Stimulated activated effector memory CD8-positive, alpha-beta T cell treated with anti-CD3 and anti-CD28 coated beads, Interleukin-12 subunit alpha, Interleukin-12 subunit beta, amount 100 ng/mL, for 72 hours (primary cell): ENCODE data around the gene MAMDC4.
A peak's percentile ranks its signal among the peaks of the same experiment; 100 is the strongest.
"Not testable (repeated sequence)": the region's sequence is repeated elsewhere in the genome, so short reads cannot be mapped to it uniquely, and the experiment has no call there.

Source experiments
- ATAC-seq: fragments of 150-1000 bp; cut with Tn5 transposase; 2 replicates; pipeline ENCODE4 v1.10.0; 2021
- DNase-seq, 2 donors: peaks; one replicate each; pipeline ENCODE4 v3.0.0; 2021 to 2022; ENCODE audit warnings: low spot score in 2 of 2
- H3K27ac Mint-ChIP-seq: one replicate; pipeline ENCODE4 v1.8.0; 2022; ENCODE audit warnings: mild to moderate bottlenecking, mixed read lengths
- H3K36me3 Mint-ChIP-seq: one replicate; pipeline ENCODE4 v1.8.0; 2022; ENCODE audit warnings: mild to moderate bottlenecking, mixed read lengths
- H3K4me1 Mint-ChIP-seq: one replicate; pipeline ENCODE4 v1.8.0; 2022; ENCODE audit warnings: mixed read lengths
- H3K4me3 Mint-ChIP-seq: one replicate; pipeline ENCODE4 v1.8.0; 2022; ENCODE audit warnings: mild to moderate bottlenecking, mixed read lengths
- H3K9me3 Mint-ChIP-seq: one replicate; pipeline ENCODE4 v1.8.0; 2022; ENCODE audit warnings: mixed read lengths

Gene MAMDC4

GRCh38 chr9:136841646-136842379, 10.3 kb upstream of the MAMDC4 start:
- peaks cover 34% of the 10 kb centered on the region for H3K36me3 Mint-ChIP-seq
- H3K4me3 Mint-ChIP-seq = peak overlapping the region; percentile 79
- peak in 1 of 2 donors; percentile 51 for DNase-seq
- peaks cover 19% of the 10 kb centered on the region for H3K4me1 Mint-ChIP-seq
- H3K9me3 Mint-ChIP-seq, ATAC-seq: not testable (repeated sequence)
- peak overlapping the region; percentile 54 for H3K27ac Mint-ChIP-seq

- Mint-ChIP-seq H3K4me3 (peak within 1 kb of the TSS; percentile 79), H3K4me1 (peaks cover 20% of the 10 kb centered on the region), H3K36me3 (peaks cover 38% of the 10 kb centered on the region), H3K27ac (peak within 1 kb of the TSS; percentile 54)
- H3K9me3 Mint-ChIP-seq = not testable (repeated sequence)
- DNase-seq (peak; percentile 79 to 92), ATAC-seq (peak; percentile 87)
These were observed 9.7 kb upstream of the MAMDC4 start, which contains the start of gene AJM1 for GRCh38 chr9:136842380-136842948. TSS of gene AJM1 (plus strand) at chr9:136842478. CDS start at chr9:136844415, 1,937 bp downstream.

GRCh38 chr9:136843159-136843800, 8.9 kb upstream of the MAMDC4 start:
- Mint-ChIP-seq H3K27ac (peak overlapping the region; percentile 58), H3K36me3 (peaks cover 45% of the 10 kb centered on the region), H3K4me1 (peaks cover 27% of the 10 kb centered on the region), H3K4me3 (peak overlapping the region; percentile 79)
- peak in 1 of 2 donors; percentile 66 for DNase-seq
- not testable (repeated sequence) for H3K9me3 Mint-ChIP-seq, ATAC-seq

GRCh38 chr9:136843801-136844740, 8.1 kb upstream of the MAMDC4 start:
- peak overlapping the region; percentile 79 for H3K4me3 Mint-ChIP-seq
- DNase-seq (peak; percentile 70 to 89), ATAC-seq (peak; percentile 1)
- peak overlapping the region; percentile 58 for H3K27ac Mint-ChIP-seq
- peaks cover 27% of the 10 kb centered on the region for H3K4me1 Mint-ChIP-seq
- not testable (repeated sequence) for H3K9me3 Mint-ChIP-seq
- peaks cover 44% of the 10 kb centered on the region for H3K36me3 Mint-ChIP-seq

GRCh38 chr9:136844761-136845464, 7.2 kb upstream of the MAMDC4 start:
- no peak for ATAC-seq
- Mint-ChIP-seq H3K27ac (no peak overlapping the region), H3K9me3 (no peaks in the 10 kb centered on the region), H3K36me3 (peaks cover 44% of the 10 kb centered on the region), H3K4me1 (peaks cover 28% of the 10 kb centered on the region), H3K4me3 (no peak overlapping the region)
- DNase-seq = peak in 1 of 2 donors; percentile 58

GRCh38 chr9:136845465-136846260, 6.5 kb upstream of the MAMDC4 start:
- Mint-ChIP-seq H3K36me3 (peaks cover 46% of the 10 kb centered on the region), H3K27ac (no peak overlapping the region), H3K4me3 (peak overlapping the region; percentile 94), H3K4me1 (peaks cover 29% of the 10 kb centered on the region), H3K9me3 (no peaks in the 10 kb centered on the region)
- DNase-seq (peak in 1 of 2 donors; percentile 51), ATAC-seq (no peak)

GRCh38 chr9:136846376-136847087, 5.6 kb upstream of the MAMDC4 start:
- no peak overlapping the region for H3K27ac Mint-ChIP-seq

GRCh38 chr9:136847088-136847825, 4.9 kb upstream of the MAMDC4 start:
- no peaks in the 10 kb centered on the region for H3K9me3 Mint-ChIP-seq
- peak overlapping the region; percentile 94 for H3K4me3 Mint-ChIP-seq
- peaks cover 17% of the 10 kb centered on the region for H3K4me1 Mint-ChIP-seq
- ATAC-seq (no peak), DNase-seq (peak in 1 of 2 donors; percentile 51)
- H3K36me3 Mint-ChIP-seq = peaks cover 54% of the 10 kb centered on the region
- peak overlapping the region; percentile 92 for H3K27ac Mint-ChIP-seq

More at GRCh38 chr9:136846376-136847087, 5.6 kb upstream of the MAMDC4 start:
- peaks cover 21% of the 10 kb centered on the region for H3K4me1 Mint-ChIP-seq
- H3K4me3 Mint-ChIP-seq = peak overlapping the region; percentile 94
- ATAC-seq (no peak), DNase-seq (peak in 1 of 2 donors; percentile 52)
- H3K36me3 Mint-ChIP-seq = peaks cover 51% of the 10 kb centered on the region
- H3K9me3 Mint-ChIP-seq = no peaks in the 10 kb centered on the region

GRCh38 chr9:136847826-136848392, 4.2 kb upstream of the MAMDC4 start:
- peaks cover 17% of the 10 kb centered on the region for H3K4me1 Mint-ChIP-seq
- peaks cover 57% of the 10 kb centered on the region for H3K36me3 Mint-ChIP-seq
- ATAC-seq (peak; percentile 68), DNase-seq (peak; percentile 79 to 91)
- no peaks in the 10 kb centered on the region for H3K9me3 Mint-ChIP-seq
- peak overlapping the region; percentile 94 for H3K4me3 Mint-ChIP-seq
- H3K27ac Mint-ChIP-seq = peak overlapping the region; percentile 92

- Mint-ChIP-seq H3K4me1 (peaks cover 17% of the 10 kb centered on the region), H3K27ac (peak overlapping the region; percentile 92), H3K36me3 (peaks cover 55% of the 10 kb centered on the region), H3K4me3 (peak overlapping the region; percentile 94), H3K9me3 (no peaks in the 10 kb centered on the region)
- DNase-seq (peak in 1 of 2 donors; percentile 74), ATAC-seq (peak; percentile 9)
These were observed 3.6 kb upstream of the MAMDC4 start for GRCh38 chr9:136848393-136849037.

- H3K36me3 Mint-ChIP-seq = peaks cover 51% of the 10 kb centered on the region
- H3K9me3 Mint-ChIP-seq = no peaks in the 10 kb centered on the region
- peak within 1 kb of the TSS; percentile 92 for H3K27ac Mint-ChIP-seq
- ATAC-seq (peak; percentile 89), DNase-seq (peak; percentile 93 to 99)
- H3K4me1 Mint-ChIP-seq = peaks cover 17% of the 10 kb centered on the region
- H3K4me3 Mint-ChIP-seq = peak within 1 kb of the TSS; percentile 94
These were observed 2.8 kb upstream of the MAMDC4 start, which contains the start of gene PHPT1 for GRCh38 chr9:136849038-136849959. TSS of gene PHPT1 (plus strand) at chr9:136849409. CDS start at chr9:136849431, 22 bp downstream.
